GM18507 (cell line): Measurements from ENCODE around the gene CACNB1.

Experiments used
- DNase-seq: peaks from one replicate; pipeline ENCODE4 v3.0.0; 2011; ENCODE audit warnings: low read depth; ENCODE audit not compliant: insufficient read length; ENCODE audit errors: extremely low spot score
- FAIRE-seq: peaks from 2 replicates; lab custom pipeline; 2011; peaks lifted over from hg19 to GRCh38; lab: Jason Lieb, UNC

Gene CACNB1

DNA sequence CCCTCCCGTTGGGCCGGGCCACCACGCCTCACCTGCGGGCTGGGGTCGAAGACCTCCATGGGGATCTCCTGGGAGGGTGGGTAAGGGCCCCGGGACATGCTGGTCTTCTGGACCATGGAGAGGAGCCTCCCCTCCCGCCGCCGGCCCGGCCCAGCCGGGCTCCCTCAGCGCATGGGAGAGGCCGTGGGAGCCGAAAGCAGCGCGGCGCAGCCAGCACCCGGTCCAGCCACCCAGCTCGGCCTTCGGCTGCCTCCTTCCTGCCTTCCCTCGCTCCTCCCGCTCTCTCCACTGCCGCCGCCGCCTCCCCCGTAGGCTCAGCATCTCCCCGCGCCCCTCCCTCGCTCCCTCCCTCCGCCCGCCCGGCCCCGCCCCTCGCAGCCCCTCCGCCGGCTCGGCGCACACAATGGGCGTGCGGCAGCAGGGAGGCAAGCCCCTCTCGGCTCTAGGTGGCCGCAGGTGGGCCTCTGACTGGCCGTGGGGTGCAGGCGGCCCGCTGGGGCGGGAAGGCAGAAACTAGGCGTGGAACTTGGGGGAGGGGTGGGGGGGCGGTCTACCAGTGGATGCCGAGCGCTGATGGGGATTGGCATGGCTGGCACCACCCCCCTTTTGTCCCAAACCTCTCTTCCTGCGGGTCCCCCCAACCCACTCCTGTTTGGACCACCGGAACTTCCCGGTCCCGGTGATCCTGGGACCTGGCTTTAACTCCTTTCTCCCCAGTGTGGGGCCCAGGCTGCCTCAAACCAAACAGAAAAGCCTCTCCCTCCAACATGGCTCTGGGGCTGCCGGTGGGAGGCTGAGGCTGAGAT is at the start of gene CACNB1:
Gene CACNB1 (minus strand): TSS at position 290 of the 806 bp plus-strand sequence. CDS start 174 bp downstream, at position 116.
- peak; percentile 55 for DNase-seq
- peak; percentile 65 for FAIRE-seq

- FAIRE-seq = no peak
- no peak for DNase-seq
These were observed 48.8 kb upstream of the CACNB1 start for GRCh38 chr17:39246274-39246673.

DNA sequence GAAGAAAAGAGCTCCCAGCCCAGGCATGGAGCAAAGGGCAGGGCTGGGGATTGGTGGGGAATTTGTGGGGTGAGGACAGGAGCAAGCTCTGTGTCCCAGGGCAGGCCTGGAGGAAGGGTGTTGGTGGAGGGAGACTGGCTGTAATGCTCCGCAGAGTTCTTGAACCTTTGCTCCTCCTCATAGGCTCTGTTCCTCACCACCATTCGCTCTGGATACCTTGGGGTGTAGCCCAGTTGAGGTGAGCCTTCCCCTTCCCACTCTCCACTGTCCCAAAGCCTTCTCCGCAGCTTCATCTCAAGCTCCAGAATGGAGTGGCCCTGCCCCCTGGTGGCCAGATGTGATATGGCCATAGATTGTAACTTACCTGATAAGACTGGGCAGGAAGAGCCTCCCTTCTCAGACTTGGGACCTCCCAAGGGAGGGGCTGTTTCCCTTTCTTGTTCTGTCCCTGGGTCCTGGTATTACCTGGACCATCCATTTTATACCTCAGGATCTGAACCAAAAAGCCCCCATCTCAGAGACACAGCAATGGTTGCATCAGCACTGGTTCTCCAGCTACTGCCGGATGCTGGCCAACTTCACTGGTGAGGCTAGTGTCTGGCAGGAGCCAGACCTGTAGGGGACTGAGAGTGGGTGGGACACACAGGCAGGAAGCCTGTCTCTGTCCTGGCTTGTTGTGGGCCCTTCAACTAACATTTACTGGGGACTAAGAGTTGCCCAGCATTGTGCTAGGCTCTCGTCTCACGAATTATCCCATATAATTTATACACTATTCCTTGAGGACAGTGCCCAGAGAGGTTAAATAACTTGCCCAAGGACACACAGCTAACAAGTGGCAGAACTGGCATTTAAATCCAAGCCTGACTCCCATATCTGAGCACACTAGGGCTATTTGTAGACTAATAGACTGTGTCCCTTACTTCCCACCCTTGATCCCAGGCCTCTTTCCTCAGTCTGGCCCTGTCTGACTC is 47.4 kb upstream of the CACNB1 start:
- DNase-seq (peak; percentile 65), FAIRE-seq (peak; percentile 98)

DNA sequence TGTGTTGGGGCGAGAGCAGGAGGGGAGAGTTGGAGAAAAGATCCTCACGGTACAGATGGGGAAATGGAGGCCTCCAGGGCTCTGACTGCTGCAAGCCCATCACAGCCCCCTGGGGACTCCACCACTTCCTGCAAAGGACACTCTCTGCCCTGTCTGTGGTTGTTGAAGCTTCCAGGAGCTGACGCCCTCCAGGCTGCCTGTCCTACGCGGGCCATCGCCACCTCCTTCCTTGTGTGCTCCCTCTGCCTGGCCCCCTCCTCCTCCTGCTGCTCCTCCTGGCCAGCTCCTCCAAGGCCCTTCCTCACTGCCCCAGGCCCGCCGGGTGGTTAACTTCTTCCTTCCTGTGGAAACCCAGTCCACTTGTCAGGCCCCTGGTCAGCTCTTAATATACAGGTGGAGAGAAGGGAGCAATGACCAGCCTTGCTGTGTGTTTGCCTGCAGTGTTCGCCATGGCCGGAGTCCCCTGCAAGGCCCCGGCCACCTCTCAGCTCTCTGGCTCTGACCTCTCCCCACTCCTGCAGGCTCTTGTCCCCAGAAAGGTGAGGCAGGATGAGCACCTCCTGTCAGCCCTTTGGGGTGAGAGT is 46.6 kb upstream of the CACNB1 start:
- FAIRE-seq (peak; percentile 36), DNase-seq (no peak)

DNA sequence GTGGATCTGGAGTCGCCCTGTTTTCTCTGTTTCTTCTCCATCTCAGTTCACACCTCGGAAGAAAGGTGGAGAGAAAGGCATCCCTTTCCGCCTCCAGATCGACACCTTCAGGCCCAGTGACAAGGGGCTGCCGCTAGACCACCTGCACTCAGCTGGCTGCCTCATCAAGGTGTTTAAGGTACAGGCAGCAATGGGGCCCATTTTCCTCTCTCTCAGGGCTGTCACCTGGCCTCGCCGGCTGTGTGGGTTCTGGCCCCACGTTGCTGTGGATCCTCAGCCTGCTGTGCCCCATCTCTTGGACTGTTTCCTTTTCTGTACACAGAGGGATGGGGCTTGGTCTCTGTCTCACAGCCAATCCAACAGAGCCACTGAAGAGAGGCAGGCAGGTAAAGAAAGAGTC is 45.7 kb upstream of the CACNB1 start:
- DNase-seq (no peak), FAIRE-seq (no peak)

GRCh38 chr17:39240631-39241030 is 43.2 kb upstream of the CACNB1 start:
- FAIRE-seq = no peak

GRCh38 chr17:39239640-39240314 is 42.3 kb upstream of the CACNB1 start:
- DNase-seq = peak; percentile 56
- FAIRE-seq = peak; percentile 76

More at GRCh38 chr17:39240631-39241030, 43.2 kb upstream of the CACNB1 start:
- DNase-seq = no peak

- FAIRE-seq = no peak
- no peak for DNase-seq
These were observed 41.0 kb upstream of the CACNB1 start for GRCh38 chr17:39238311-39238972.

DNA sequence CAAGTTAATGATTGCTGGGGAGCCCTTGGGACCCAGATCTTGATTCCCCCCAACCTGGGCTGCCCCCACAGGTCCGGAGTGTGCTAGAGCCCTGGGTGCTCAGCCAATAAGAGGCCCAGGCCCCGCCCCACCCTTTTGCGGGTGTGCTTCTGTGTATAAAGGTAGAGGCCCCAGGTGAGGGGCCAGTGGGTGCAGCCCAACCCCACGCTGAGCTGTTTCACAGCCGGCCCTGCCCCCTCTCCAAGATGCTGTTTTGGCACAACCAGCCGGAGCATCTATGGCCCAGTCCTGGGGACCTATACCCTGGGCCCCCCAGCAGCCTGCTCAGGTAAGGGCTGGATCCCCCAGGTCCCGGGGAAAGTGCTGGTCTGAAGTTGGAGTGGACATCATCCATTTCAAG is 40.1 kb upstream of the CACNB1 start:
- DNase-seq (no peak), FAIRE-seq (no peak)

DNA sequence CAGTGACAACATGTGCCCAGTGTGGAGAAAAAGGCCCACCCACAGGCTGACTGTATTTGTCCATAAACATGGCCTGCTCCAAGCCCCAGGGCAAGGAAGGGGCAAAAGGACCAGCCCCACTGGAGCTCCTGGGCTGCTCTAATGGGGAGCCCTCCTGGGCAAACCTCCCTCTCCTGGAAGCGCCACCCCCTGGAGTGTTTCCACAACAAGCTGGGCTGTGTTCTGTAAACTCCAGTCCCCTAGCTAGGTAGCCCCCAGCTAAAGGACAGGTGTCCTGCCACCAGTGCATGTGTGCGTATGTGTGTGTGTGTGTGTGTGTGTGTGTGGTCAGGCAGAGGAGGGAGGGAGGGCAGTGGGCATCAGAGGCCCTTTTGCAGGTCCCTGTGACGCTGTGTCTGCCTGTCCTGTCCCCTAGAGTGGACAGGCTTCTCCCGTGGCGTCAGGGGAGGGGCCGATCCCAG is 39.5 kb upstream of the CACNB1 start:
- no peak for DNase-seq
- FAIRE-seq = no peak

GRCh38 chr17:39236450-39236927 is 39.0 kb upstream of the CACNB1 start:
- FAIRE-seq = no peak
- no peak for DNase-seq

DNA sequence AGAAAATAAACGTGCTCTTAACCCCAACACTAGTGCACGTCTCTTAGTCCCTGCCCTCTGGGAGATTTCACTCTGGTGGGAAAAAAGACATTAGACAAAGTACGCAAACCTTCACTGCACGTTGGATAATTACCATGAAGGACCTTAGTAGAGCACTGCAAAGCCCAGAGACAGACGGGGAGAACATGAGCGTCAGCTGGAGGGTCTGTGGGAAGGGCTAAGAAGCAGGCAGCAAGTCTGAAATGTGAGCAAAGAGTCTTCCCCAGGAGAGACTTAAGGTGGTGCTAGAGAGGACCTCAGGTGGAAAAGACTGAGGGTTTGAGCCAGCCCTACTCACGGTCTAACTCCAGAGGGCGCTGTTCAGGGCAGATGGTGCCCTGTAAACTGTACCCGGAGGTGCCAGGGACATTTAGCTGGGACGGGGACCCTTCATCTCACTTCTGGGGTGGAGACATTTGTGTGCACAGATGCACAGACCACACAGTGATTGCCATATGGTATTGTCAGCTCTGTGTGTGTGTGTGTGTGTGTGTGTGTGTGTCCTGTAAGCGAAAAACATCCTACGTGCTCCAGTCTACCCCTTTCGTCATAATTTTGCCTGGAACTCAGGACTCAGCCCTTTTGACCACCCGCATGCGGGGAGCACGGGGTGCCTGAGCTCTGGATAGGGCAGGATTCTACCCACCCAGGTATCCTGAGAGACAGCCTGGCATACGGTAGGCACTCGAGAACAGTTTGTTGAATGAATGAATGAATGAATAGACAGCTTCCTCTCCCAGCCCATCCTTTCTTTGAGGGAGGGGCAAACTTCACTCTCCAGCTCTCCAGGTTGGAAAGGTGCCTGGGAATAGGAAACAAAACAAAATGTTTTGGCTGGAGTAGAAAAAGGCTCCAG is 38.3 kb upstream of the CACNB1 start:
- DNase-seq = no peak
- FAIRE-seq = peak; percentile 80

DNA sequence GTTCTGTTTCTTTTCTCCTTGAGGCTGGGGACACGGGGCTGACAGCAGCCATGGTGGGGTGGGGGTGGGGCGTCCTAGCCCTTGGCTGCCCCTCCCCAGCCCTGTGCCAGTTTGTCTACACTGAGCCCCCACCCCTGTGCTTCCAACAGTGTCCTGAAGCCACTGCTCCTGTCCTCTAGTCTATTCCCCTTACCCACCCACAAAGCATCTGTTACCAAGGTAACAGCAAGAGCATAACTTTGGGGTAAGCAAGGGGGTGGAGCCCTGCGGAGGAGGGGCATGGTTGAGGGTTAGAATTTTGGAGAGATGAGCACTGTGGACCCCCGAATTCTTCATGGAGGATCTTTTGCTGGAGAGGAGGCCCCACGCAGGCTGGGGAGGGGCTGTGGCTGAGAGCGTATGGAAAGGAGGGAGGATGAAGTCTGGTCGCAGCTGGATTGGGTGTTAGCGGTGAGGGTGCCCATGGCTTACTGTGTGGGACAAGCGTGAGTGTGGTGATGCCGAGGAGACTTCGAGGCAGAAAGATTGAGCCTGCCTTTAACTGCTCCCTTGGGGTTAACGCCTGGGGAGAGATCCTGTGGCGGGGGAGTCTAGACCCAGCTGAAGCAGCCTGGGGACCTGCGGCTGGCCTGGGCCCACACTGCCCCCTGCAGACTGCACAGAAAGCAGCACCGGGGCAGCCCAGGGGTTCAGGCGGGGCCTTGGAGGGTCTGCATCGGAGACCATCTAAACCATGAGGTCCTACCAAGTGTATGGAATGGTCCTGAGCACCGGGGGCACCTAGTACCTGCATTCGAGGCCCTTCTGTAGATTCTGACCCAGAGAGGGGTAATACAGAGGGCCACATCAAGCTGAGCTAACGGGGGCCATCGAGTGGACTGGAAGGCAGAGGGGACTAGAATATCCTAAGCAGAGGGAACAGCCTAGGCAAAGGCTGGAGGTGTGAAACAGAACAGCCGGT is 34.4 kb upstream of the CACNB1 start:
- peak; percentile 68 for DNase-seq
- no peak for FAIRE-seq

DNA sequence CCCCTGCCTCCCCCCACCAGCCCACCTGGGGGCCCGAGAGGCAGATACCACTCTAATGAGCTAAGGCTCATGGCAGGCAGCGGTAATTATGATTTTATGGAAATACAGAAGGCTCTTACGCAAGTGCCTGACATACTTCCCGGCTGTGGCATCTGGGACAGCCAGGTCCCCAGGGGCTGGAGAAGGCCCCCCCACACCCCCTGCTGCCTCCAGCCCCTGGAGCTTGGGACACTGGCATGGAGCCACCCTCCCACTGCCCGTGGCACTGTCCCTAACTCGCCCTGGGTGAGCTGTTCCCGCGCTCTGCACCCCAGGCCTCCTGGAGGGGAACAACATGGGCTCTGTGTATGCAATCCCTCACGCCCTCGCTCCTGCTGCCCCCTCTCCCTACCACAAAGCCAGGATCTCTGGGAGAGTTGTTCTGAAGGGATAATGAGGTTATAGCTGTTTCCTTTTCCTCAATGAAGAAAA is 33.7 kb upstream of the CACNB1 start:
- DNase-seq = no peak
- FAIRE-seq = no peak

- no peak for DNase-seq
These were observed 32.9 kb upstream of the CACNB1 start for GRCh38 chr17:39230361-39230760.

GRCh38 chr17:39229274-39229913 is 31.9 kb upstream of the CACNB1 start:
- DNase-seq = no peak

More at GRCh38 chr17:39230361-39230760, 32.9 kb upstream of the CACNB1 start:
- FAIRE-seq = no peak

More at GRCh38 chr17:39229274-39229913, 31.9 kb upstream of the CACNB1 start:
- FAIRE-seq = no peak
